Limb (tissue), 2 donors: ENCODE data around the gene INTS1.
A peak's percentile ranks its signal among the peaks of the same experiment; 100 is the strongest.

Source experiments
- DNase-seq, 2 donors: peaks; one replicate each; pipeline ENCODE4 v3.0.0-alpha.2; 2016; ENCODE audit errors: extremely low spot score in 2 of 2

The INTS1 gene

GRCh38 chr7:1541431-1542162 is 37.4 kb upstream of the INTS1 start:
- DNase-seq: peak in 1 of 2 donors; percentile 26

GRCh38 chr7:1540776-1541271 is 36.6 kb upstream of the INTS1 start:
- DNase-seq: peak in 1 of 2 donors; percentile 33

- no peak for DNase-seq
These were observed 35.9 kb upstream of the INTS1 start for GRCh38 chr7:1539882-1540775.

- peak in 1 of 2 donors; percentile 35 for DNase-seq
These were observed 35.1 kb upstream of the INTS1 start for GRCh38 chr7:1539181-1539881.

GRCh38 chr7:1538544-1539180 is 34.5 kb upstream of the INTS1 start:
- DNase-seq: peak in 1 of 2 donors; percentile 35

- DNase-seq: peak; percentile 49 to 94
These were observed 33.6 kb upstream of the INTS1 start for GRCh38 chr7:1537535-1538412.

- DNase-seq: peak; percentile 92 to 96
These were observed 32.8 kb upstream of the INTS1 start for GRCh38 chr7:1536743-1537534.

GRCh38 chr7:1536455-1536742 is 32.2 kb upstream of the INTS1 start:
- DNase-seq: no peak

- DNase-seq: peak in 1 of 2 donors; percentile 44
These were observed 31.7 kb upstream of the INTS1 start for GRCh38 chr7:1535701-1536454.

- DNase-seq: no peak
These were observed 30.9 kb upstream of the INTS1 start for GRCh38 chr7:1535100-1535458.

- peak in 1 of 2 donors; percentile 33 for DNase-seq
These were observed 30.3 kb upstream of the INTS1 start for GRCh38 chr7:1534330-1535099.

GRCh38 chr7:1533547-1534329 is 29.5 kb upstream of the INTS1 start:
- peak in 1 of 2 donors; percentile 39 for DNase-seq

GRCh38 chr7:1533255-1533546 is 29.0 kb upstream of the INTS1 start:
- no peak for DNase-seq

GRCh38 chr7:1532456-1533254 is 28.5 kb upstream of the INTS1 start:
- peak in 1 of 2 donors; percentile 60 for DNase-seq

- DNase-seq: no peak
These were observed 27.8 kb upstream of the INTS1 start for GRCh38 chr7:1531979-1532455.

- peak in 1 of 2 donors; percentile 61 for DNase-seq
These were observed 27.2 kb upstream of the INTS1 start for GRCh38 chr7:1531263-1531978.
